GM19468 (cell line): ENCODE data around the gene FBXL17.
A peak's percentile ranks its signal among the peaks of the same experiment; 100 is the strongest.
"Not testable (repeated sequence)": the region's sequence is repeated elsewhere in the genome, so short reads cannot be mapped to it uniquely, and the experiment has no call there.

Experiments used
- ATAC-seq: cut with Tn5 transposase; IDR thresholded peaks from one replicate; pipeline ENCODE4 v1.9.1; 2021; ENCODE audit warnings: mild to moderate bottlenecking, moderate library complexity, moderate number of reproducible peaks; ENCODE audit not compliant: unreplicated experiment; ENCODE audit errors: extremely low read depth

The FBXL17 gene

GRCh38 chr5:108381954-108382783 lies at the start of gene FBXL17:
FBXL17 (minus strand) TSS chr5:108382098.
- peak; percentile 82 for ATAC-seq

GRCh38 chr5:108430931-108431608 lies 49.2 kb upstream of the FBXL17 start:
- ATAC-seq: no peak

DNA sequence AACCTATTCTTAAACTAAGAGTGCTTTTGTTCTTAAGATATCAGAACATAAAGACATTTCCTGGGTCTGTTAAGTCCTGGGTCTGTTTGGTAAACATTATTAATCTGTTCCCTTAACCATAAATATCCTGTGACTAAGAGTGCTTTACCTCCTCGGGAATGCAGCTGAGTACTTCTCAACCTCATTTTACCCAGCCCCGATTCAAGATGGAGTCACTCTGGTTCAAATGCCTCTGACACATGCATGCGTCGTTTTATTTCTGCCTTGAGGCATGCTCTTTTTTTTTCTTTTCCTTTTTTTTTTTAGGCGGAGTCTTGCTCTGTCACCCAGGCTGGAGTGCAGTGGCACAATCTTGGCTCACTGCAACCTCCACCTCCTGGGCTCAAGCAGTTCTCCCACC lies 39.8 kb upstream of the FBXL17 start:
- ATAC-seq: no peak

DNA sequence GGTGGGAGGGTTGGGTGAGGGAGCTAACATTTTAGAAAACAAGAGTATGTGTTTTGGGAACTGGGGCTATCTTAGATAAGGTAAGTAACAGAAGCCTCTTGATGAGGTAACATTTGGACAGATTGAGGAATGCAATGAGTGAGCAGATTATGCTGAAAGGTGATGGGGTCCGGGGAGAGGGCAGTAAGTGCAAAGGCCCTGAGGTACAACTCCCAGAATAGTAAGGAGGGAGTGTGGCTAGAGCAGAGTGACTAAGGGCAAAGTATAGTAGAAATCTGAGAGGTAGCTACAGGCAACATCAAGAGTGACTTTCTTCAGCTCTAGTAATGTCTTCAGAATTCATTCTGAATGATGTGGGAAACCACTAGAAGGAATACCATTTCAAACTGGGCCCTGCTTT lies 38.9 kb upstream of the FBXL17 start:
- ATAC-seq: no peak

- ATAC-seq: no peak
Measured at GRCh38 chr5:108420158-108420557, 38.3 kb upstream of the FBXL17 start.

DNA sequence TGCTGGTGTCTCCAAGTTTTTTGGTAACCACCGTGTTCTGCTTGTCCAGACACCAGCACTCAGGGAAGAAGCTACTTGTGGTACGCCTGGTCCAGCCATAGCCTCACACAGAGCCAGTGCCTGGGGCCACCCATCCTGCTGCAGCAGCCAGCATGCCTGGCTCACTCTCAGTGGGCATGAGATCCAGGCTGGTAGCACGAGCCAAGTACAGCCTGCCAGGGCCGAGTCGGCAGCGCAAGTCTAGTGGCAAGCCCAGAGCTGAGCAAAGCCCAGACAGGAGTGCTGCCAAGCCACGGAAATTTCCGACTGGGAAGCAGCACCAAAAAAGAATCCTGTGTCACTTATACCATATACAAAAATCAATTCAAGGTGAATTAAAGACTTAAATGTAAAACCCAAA lies 36.3 kb upstream of the FBXL17 start:
- no peak for ATAC-seq

- ATAC-seq: no peak
Measured at GRCh38 chr5:108417166-108417670, 35.3 kb upstream of the FBXL17 start.

GRCh38 chr5:108415726-108416125 lies 33.8 kb upstream of the FBXL17 start:
- no peak for ATAC-seq

GRCh38 chr5:108409786-108410185 lies 27.9 kb upstream of the FBXL17 start:
- no peak for ATAC-seq

DNA sequence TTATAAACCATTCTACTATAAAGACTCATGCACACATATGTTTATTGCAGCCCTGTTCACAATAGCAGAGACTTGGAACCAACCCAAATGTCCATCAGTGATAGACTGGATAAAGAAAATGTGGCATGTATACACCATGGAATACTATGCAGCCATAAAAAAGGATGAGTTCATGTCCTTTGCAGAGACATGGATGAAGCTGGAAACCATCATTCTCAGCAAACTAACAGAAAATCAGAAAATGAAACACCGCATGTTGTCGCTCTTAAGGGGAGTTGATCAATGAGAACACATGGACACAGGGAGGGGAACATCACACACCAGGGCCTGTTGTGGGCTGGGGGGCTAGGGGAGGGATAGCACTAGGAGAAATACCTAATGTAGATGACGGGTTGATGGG lies 23.3 kb upstream of the FBXL17 start:
- not testable (repeated sequence) for ATAC-seq

GRCh38 chr5:108398964-108399363 lies 17.1 kb upstream of the FBXL17 start:
- no peak for ATAC-seq

DNA sequence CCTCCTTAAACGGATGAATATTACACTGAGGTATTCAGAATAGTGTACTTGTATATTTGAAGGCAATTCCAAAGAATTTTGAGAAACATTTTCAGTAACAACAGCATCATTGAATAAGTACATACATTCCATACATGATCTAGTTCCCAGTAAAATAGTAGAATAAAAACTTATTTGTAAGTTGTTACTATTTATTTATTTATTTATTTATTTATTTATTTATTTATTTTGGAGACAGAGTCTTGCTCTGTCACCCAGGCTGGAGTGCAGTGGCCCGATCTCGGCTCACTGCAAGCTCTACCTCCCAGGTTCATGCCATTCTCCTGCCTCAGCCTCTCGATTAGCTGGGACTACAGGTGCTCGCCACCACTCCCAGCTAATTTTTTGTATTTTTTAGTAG lies 14.9 kb upstream of the FBXL17 start:
- not testable (repeated sequence) for ATAC-seq

GRCh38 chr5:108387758-108388157 lies 5.9 kb upstream of the FBXL17 start:
- ATAC-seq: no peak

DNA sequence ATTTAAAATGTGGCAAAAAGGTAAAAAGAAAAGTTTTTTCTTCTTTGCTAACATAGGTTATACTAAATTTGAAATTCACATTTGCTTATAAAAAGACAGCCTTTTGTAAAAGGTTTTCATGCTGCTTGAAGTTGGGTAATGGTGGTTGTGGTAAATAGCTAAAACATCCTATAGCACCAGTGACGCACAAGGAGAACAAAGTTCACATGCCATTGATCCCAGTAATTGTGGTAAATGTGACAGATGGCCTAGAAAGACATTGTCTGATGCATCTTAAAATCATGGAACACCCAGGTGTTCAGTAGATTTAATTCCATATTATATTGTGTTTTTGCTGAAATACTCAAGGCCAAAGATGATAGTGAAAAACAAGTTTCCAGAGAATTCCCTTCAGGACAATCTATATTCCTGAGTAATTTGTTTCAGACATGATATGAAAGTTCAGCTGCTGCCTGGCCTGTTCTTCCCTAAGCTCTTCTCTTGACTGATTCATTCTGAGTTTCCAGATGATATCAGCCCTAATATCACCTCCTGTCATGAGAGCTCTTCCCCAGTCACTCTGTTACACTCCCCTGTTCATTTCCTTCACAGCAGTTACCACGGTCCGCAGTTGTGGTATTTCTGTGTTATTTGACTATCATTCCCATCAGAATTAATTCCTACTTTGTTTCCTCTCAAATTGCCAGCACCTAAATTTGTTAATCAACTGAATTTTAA lies 4.6 kb upstream of the FBXL17 start:
- no peak for ATAC-seq

- ATAC-seq: no peak
Measured at GRCh38 chr5:108384741-108385140, 2.8 kb upstream of the FBXL17 start.

- no peak for ATAC-seq
Measured at GRCh38 chr5:108382784-108383330, 959 bp upstream of the FBXL17 start.

DNA sequence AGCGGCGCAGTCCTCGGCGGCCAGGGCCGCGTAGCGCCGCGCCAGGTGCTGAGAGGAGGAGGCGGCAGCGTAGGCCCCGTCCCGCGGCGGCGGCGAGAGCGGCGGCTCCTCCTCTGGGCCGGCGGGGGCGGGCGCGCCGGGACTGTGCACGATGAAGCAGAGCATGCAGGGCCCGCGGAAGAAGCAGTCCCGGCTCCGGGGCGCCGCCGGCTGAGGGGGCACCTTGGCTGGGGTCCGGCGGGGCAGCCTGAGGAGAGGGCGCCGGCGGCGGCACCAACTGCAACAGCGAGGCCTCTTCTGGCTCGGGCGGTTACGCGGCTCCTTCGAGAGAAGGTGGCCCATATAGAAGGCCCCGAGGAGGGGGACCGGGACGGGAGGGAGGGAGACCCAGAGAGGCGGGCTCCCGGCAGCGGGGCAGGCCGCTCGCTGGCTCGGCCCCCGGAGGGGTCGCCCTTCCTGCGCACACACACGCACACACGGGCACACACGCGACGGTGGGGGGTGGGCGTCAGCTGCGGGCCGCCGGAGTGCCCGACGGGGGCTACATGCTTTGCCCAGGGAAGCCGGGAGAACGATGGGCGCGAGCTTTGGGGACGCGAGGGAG lies 446 bp downstream of the FBXL17 start:
- ATAC-seq: peak; percentile 20

GRCh38 chr5:108380531-108381349 lies 1.2 kb downstream of the FBXL17 start:
- peak; percentile 4 for ATAC-seq
